Mucosa of descending colon (tissue), 3 donors: Measurements from ENCODE around the gene METTL24. TPM values are rescaled to one million over a fixed set of nuclear protein-coding genes. Genes with fewer than 3 reads are reported as not detected.

Source experiments
- ATAC-seq: fragments of 200-7000 bp; cut with Tn5 transposase; one replicate; pipeline ENCODE4 v1.9.1; 2020; ENCODE audit warnings: mild to moderate bottlenecking, moderate library complexity
- DNase-seq, 3 donors: peaks; one replicate each; pipeline ENCODE4 v3.0.0-alpha.2; 2020
- H3K36me3 ChIP-seq: fragments of 200-600 bp; one replicate; pipeline ENCODE4 v1.8.0; 2021; ENCODE audit warnings: low read depth, mild to moderate bottlenecking
- H3K4me1 ChIP-seq: fragments of 200-600 bp; one replicate; pipeline ENCODE4 v1.8.0; 2021; ENCODE audit warnings: low read depth, mild to moderate bottlenecking
- H3K4me3 ChIP-seq: fragments of 200-600 bp; one replicate; pipeline ENCODE4 v1.8.0; 2021; ENCODE audit warnings: mild to moderate bottlenecking
- H3K9me3 ChIP-seq: fragments of 200-600 bp; one replicate; pipeline ENCODE4 v1.8.0; 2021; ENCODE audit warnings: mild to moderate bottlenecking
- intact Hi-C, 2 donors: fragments of 100-400 bp; cut with DNase I in 1 of 2; cut with micrococcal nuclease in 1 of 2; formaldehyde crosslinking; loops; one replicate each; pipeline versions ENCODE4 v1.11.0 to v1.11.1; 2022; cut with DNase I, micrococcal nuclease
- total RNA-seq, 3 donors: library from RNA; stranded (reverse); fragmentation: NEBNext Ultra II Directional in 2 of 3; extraction: Animal tissue kit (Norgen Biotek cat#: 25700) in 2 of 3; gene quantifications; one replicate each; pipeline versions ENCODE4 v1.2.1 to v1.2.4, GENCODE V29; 2021 to 2023
- TF ChIP-seq, protein P1 (sequence below): fragments of 200-600 bp; IDR thresholded peaks from one replicate; pipeline ENCODE4 v1.8.0; 2022; ENCODE audit warnings: antibody characterized with exemption, mild to moderate bottlenecking
- donor health status: DM: no; HTN: no; CAD: no; lungs with moderate emphysema.
- donor health status: DM: no; HTN: no; CAD: no.
- donor health status: DM: no; HTN: yes; CAD: no.

Gene METTL24
- total RNA-seq, 3 donors from 2014 or later = 0.43 to 23.5 (median 1.2) TPM

DNA sequence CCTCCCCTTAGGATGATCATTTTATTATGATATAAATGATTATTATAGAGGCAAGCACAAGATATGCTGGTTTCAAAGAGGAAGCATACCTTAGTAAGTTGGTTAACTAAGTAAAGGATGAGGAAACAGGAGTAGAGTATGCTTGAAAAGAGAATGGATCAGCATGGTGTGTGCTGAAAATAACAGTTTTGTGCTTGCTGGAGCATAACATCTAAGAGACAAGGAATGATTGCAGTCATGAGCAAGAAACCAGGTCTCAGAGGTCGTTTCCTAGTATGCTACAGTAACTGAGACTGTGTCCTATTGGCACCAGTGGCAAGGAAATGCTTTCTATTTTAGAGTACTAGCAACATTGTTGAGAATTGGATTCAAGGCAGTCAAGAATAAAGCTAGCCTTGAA lies 143.8 kb downstream of the METTL24 start:
- no peaks in the 10 kb centered on the region for H3K4me1 ChIP-seq
- no peak for DNase-seq
- TF ChIP-seq, protein P1, sequence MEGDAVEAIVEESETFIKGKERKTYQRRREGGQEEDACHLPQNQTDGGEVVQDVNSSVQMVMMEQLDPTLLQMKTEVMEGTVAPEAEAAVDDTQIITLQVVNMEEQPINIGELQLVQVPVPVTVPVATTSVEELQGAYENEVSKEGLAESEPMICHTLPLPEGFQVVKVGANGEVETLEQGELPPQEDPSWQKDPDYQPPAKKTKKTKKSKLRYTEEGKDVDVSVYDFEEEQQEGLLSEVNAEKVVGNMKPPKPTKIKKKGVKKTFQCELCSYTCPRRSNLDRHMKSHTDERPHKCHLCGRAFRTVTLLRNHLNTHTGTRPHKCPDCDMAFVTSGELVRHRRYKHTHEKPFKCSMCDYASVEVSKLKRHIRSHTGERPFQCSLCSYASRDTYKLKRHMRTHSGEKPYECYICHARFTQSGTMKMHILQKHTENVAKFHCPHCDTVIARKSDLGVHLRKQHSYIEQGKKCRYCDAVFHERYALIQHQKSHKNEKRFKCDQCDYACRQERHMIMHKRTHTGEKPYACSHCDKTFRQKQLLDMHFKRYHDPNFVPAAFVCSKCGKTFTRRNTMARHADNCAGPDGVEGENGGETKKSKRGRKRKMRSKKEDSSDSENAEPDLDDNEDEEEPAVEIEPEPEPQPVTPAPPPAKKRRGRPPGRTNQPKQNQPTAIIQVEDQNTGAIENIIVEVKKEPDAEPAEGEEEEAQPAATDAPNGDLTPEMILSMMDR = no peak
- no peaks in the 10 kb centered on the region for H3K9me3 ChIP-seq
- no peak for ATAC-seq
- intact Hi-C loops = no loop called here
- H3K36me3 ChIP-seq = no peaks in the 10 kb centered on the region
- no peak overlapping the region for H3K4me3 ChIP-seq

DNA sequence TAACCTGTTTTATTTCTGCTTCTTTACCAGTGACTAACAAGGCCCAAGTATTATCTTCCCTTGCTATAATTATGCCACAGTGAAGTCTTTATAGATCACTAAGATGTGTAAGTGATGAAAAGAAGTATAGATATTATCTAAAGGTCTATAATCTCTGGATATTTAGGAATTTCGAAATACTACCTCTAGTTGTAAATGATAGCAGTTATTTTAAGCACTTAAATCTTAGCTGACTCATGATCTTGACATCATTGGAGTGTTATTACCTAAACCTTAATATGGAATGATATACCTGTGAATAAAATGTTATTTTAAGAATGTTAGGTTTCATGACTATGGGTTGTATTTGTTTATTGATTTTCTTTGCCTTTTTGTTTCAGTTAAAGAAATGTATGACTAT lies 146.4 kb downstream of the METTL24 start:
- H3K9me3 ChIP-seq = no peaks in the 10 kb centered on the region
- ATAC-seq (no peak), DNase-seq (no peak)
- H3K4me1 ChIP-seq = no peaks in the 10 kb centered on the region
- H3K36me3 ChIP-seq = no peaks in the 10 kb centered on the region
- no peak overlapping the region for H3K4me3 ChIP-seq
- intact Hi-C loops = no loop called here
- TF ChIP-seq, protein P1 = no peak

DNA sequence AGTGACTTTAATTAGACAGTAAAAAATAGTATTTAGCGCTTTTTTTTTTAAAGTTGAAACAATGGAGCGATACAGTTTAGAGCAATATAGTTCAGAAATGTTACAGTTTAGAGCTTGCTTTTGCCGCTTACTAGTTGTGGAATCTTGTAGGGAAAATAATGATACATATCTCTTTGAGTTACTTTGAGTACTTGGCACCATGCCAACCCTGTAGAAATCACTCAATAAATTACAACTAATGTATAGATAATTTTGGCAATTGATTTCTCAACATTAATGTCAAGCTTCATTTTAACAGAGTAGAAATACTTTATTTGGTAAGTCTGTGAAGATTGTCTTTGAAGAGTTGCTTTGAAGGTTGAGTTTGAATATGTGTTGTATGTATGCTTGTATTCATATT lies 150.5 kb downstream of the METTL24 start:
- Histone ChIP-seq H3K9me3 (no peaks in the 10 kb centered on the region), H3K4me3 (no peak overlapping the region), H3K36me3 (no peaks in the 10 kb centered on the region), H3K4me1 (no peaks in the 10 kb centered on the region)
- no peak for DNase-seq
- intact Hi-C loops = no loop called here
- TF ChIP-seq, protein P1 = no peak
- no peak for ATAC-seq

DNA sequence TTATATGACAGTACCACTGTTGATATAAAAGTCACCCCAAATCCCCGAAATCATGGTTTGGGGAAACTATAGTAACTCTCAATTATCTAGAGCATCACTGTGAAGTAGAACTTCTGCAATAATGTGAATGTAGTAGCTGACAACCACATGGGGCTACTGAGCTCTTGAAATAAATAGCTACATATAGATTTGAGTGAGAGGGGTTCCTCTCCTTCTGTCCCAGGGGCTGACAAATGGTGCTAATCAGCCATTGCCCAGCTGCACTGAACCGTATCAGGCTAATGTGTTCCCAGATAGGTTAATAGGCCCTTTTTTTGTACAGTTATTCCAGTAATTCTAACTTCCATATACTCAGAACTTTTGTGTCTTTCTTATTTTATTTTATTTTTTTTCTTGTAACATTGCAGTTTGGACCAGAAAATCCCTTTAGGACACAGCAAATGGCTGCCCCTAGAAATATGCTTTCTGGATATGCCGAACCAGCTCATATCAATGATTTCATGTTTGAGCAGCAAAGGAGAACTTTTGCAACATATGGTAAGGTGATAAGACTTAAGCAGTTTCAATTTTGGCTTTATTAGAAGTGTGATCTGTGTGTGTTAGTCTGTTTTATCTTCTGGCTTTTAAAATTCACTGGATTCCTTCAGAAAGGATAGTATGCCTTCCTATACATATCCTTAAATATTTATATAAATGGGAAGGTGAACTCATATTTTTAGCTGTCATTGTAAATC lies 156.8 kb downstream of the METTL24 start:
- ATAC-seq (no peak), DNase-seq (no peak)
- no peaks in the 10 kb centered on the region for H3K9me3 ChIP-seq
- H3K4me3 ChIP-seq = no peak overlapping the region
- H3K4me1 ChIP-seq = no peaks in the 10 kb centered on the region
- TF ChIP-seq, protein P1 = no peak
- H3K36me3 ChIP-seq = no peaks in the 10 kb centered on the region
- intact Hi-C loops = no loop called here

DNA sequence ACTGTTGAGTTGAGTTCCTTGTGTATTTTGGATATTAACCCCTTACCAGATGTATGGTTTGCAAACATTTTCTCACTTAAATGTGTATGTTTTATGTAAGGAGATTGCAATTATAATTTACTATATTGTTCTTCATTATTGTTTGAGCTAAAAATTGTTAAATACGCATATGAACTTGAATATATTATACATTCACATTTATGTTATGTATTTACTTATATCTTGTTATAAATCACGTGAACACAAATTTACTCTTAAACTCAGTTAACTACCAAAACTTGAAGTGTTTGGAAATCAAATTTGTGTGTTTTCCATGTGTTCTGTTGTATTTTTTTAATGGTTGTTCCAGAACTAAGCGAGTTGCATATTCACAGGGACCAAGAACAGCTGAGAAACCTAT lies 159.6 kb downstream of the METTL24 start:
- no peak for DNase-seq
- TF ChIP-seq, protein P1 = no peak
- intact Hi-C loops = no loop called here

DNA sequence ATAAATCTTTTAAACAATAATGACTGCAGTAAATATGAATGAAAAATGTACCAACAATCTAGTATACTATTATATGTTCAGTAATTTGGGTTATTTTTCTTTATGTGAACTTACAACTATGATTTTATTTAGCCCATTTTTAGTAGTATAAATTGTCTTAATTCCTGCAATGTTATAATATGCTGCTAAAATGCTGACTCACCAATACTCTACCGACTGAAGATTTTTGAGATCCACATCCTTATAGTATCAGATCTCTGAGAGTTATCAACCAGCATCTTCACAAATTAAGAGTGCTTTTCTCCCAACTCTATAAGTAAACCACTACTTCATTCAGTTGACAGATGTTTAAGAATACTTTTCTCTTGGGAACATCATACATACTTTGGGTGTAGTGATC lies 161.3 kb downstream of the METTL24 start:
- TF ChIP-seq, protein P1 = no peak
- DNase-seq (no peak), ATAC-seq (no peak)
- H3K9me3 ChIP-seq = no peaks in the 10 kb centered on the region
- H3K4me3 ChIP-seq = no peak overlapping the region
- no peaks in the 10 kb centered on the region for H3K4me1 ChIP-seq
- H3K36me3 ChIP-seq = no peaks in the 10 kb centered on the region
- intact Hi-C loops = no loop called here

More for the DNA sequence above, 159.6 kb downstream of the METTL24 start:
- H3K4me3 ChIP-seq = no peak overlapping the region
- no peak for ATAC-seq
- no peaks in the 10 kb centered on the region for H3K36me3 ChIP-seq
- H3K4me1 ChIP-seq = no peaks in the 10 kb centered on the region
- no peaks in the 10 kb centered on the region for H3K9me3 ChIP-seq
